ELR (cell line): ENCODE measurements around the gene C20orf141.
A peak's percentile ranks its signal among the peaks of the same experiment; 100 is the strongest.
"Not testable (repeated sequence)": the region's sequence is repeated elsewhere in the genome, so short reads cannot be mapped to it uniquely, and the experiment has no call there.

ENCODE experiments used
- DNase-seq: peaks from one replicate; pipeline ENCODE4 v3.0.0-alpha.2; 2015; ENCODE audit warnings: low read depth

C20orf141 gene

GRCh38 chr20:2799688-2800520 is 14.9 kb upstream of the C20orf141 start:
- no peak for DNase-seq

GRCh38 chr20:2800521-2801285 is 14.1 kb upstream of the C20orf141 start, which contains the start of gene CPXM1:
TSS of gene CPXM1 (minus strand) at chr20:2800627. CDS start at chr20:2800572, 55 bp downstream.
- no peak for DNase-seq

GRCh38 chr20:2801286-2801728 is 13.5 kb upstream of the C20orf141 start:
- DNase-seq, result no peak

- DNase-seq, result no peak
Measured at GRCh38 chr20:2804041-2804828, 10.6 kb upstream of the C20orf141 start.

- peak; percentile 32 for DNase-seq
Measured at GRCh38 chr20:2804852-2805688, 9.7 kb upstream of the C20orf141 start.

GRCh38 chr20:2805689-2806350 is 9.0 kb upstream of the C20orf141 start:
- no peak for DNase-seq

GRCh38 chr20:2806351-2806701 is 8.5 kb upstream of the C20orf141 start:
- no peak for DNase-seq

- DNase-seq, result no peak
Measured at GRCh38 chr20:2807019-2807418, 7.8 kb upstream of the C20orf141 start.

GRCh38 chr20:2807929-2808328 is 6.9 kb upstream of the C20orf141 start:
- not testable (repeated sequence) for DNase-seq

- no peak for DNase-seq
Measured at GRCh38 chr20:2809690-2810089, 5.1 kb upstream of the C20orf141 start.

GRCh38 chr20:2812189-2812588 is 2.6 kb upstream of the C20orf141 start:
- DNase-seq, result no peak

- peak; percentile 63 for DNase-seq
Measured at GRCh38 chr20:2814076-2814475, 711 bp upstream of the C20orf141 start.

GRCh38 chr20:2815242-2815900 is 584 bp downstream of the C20orf141 start:
- no peak for DNase-seq

- DNase-seq, result no peak
Measured at GRCh38 chr20:2816030-2816582, 1.3 kb downstream of the C20orf141 start, which contains the start of gene TMEM239. TSS of gene TMEM239 (plus strand) at chr20:2816364. CDS start at chr20:2816555, 191 bp downstream.

- DNase-seq, result no peak
Measured at GRCh38 chr20:2816583-2817340, 2.0 kb downstream of the C20orf141 start.

GRCh38 chr20:2817341-2817726 is 2.5 kb downstream of the C20orf141 start:
- no peak for DNase-seq

- no peak for DNase-seq
Measured at GRCh38 chr20:2817891-2818595, 3.3 kb downstream of the C20orf141 start.

GRCh38 chr20:2820084-2820895 is 5.5 kb downstream of the C20orf141 start:
- DNase-seq, result no peak
